Activated naive CD4-positive, alpha-beta T cell treated with anti-CD3 and anti-CD28 coated beads, Interleukin-2, amount 10 ng/mL, durations not matched to agents 7 days and 5 days (primary cell): ENCODE results near the gene IRAK1.
A peak's percentile ranks its signal among the peaks of the same experiment; 100 is the strongest.
"Not testable (repeated sequence)": the region's sequence is repeated elsewhere in the genome, so short reads cannot be mapped to it uniquely, and the experiment has no call there.

Experiments used
- CTCF ChIA-PET: fragments of 350-600 bp; sonication (Branson Sonifier 250); formaldehyde crosslinking; loops from one replicate; lab custom pipeline; 2021; ENCODE audit warnings: antibody characterized with exemption; lab: Charles Lee
- DNase-seq: peaks from one replicate; pipeline ENCODE4 v3.0.0-alpha.2; 2020
- H3K27ac Mint-ChIP-seq: one replicate; pipeline ENCODE4 v1.8.0; 2021; ENCODE audit warnings: mild to moderate bottlenecking, moderate library complexity, mixed read lengths
- H3K27me3 Mint-ChIP-seq: one replicate; pipeline ENCODE4 v1.8.0; 2021; ENCODE audit warnings: mild to moderate bottlenecking, mixed read lengths
- H3K36me3 Mint-ChIP-seq: one replicate; pipeline ENCODE4 v1.8.0; 2021; ENCODE audit warnings: mixed read lengths
- H3K4me1 Mint-ChIP-seq: one replicate; pipeline ENCODE4 v1.8.0; 2021; ENCODE audit warnings: mixed read lengths
- H3K4me3 Mint-ChIP-seq: one replicate; pipeline ENCODE4 v1.8.0; 2021; ENCODE audit warnings: mild to moderate bottlenecking, moderate library complexity, mixed read lengths
- H3K9me3 Mint-ChIP-seq: one replicate; pipeline ENCODE4 v1.8.0; 2021; ENCODE audit warnings: mixed read lengths

Gene IRAK1

DNA sequence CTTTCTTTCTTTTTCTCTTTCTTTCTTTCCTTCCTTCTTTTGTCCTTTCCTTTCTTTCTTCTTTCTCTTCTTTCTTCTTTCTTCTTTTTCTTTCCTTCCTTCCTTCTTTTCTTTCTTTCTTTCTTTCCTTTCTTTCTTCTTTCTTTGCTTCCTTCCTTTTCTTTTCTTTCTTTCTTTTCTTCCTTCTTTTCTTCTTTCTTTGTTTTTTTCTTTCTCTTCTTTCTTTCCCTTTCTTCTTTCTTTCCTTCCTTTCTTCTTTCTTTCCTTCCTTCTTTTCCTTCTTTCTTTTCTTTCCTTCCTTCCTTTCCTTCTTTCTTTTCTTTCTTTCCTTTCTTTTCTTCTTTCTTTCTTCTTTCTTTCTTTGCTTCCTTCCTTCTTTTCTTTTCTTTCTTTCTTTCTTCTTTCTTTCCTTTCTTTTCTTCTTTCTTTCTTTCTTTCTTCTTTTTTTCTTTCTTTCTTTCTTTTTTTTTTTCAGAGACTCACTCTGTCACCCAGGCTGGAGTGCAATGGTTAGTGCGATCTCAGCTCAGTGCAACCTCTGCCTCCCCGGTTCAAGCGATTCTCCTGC is 28.6 kb downstream of the IRAK1 start:
- Mint-ChIP-seq H3K4me1 (peaks cover 28% of the 10 kb centered on the region), H3K27me3 (no peaks in the 10 kb centered on the region), H3K4me3 (no peak overlapping the region), H3K27ac (peak overlapping the region; percentile 76), H3K36me3 (no peaks in the 10 kb centered on the region), H3K9me3 (no peaks in the 10 kb centered on the region)
- CTCF ChIA-PET, result no interaction called here
- DNase-seq, result no peak

DNA sequence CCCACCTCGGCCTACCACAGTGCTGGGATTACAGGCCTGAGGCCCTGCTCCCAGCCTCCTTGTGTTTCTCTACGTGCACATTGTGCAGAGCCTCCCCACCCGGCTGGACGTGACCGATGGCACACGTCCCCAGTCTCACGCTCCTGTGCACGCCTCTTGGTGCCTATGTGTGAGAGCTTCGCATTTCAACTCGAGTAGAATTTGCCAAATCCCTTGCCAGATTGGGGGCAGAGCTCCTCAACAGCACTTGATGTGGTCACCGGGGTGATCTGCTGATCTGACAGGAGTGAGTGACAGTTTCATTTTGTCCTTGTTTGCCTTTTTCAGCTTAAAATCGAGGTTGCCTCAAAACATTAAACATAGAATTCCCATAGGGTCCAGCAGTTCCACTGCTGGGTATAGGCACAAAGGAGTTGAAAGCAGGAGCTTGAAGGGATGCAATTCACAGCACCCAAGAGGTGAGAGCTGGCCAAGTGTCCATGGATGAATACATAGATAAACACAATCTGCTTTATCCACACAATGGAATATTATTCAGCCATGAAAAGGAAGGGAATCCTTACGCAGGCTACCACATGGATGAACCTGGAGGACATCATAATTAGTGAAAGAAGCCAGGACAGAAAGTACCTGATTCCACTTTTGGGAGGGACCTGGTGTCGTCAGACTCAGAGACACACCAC is 29.6 kb downstream of the IRAK1 start:
- H3K27me3 Mint-ChIP-seq, result no peaks in the 10 kb centered on the region
- DNase-seq, result peak; percentile 52
- CTCF ChIA-PET, result interaction anchor here (1.6 kb wide), 1 partner anchor 24 kb away, joined by 3 read pairs; no protein-coding TSS in a partner anchor
- no peaks in the 10 kb centered on the region for H3K9me3 Mint-ChIP-seq
- H3K4me1 Mint-ChIP-seq, result peaks cover 35% of the 10 kb centered on the region
- no peaks in the 10 kb centered on the region for H3K36me3 Mint-ChIP-seq
- no peak overlapping the region for H3K4me3 Mint-ChIP-seq
- H3K27ac Mint-ChIP-seq, result peak overlapping the region; percentile 86

DNA sequence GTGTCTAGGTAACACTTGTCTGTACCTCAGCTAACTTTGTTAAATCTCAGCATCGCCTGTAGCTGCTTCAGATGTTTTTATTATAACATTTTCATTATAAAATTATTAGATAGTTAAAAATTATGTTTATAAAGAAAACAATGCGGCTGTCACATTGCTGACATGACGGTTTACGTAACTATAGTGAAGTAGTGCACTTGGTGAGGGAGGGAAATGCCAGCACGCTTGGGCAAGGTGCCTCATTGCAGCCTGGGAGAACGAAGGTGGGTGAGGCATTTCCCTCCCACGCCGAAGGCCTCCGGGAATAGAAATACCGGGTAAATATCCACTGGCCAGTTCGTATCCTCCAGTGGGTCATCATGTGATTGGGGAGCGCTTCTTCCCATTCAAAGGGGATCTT is 31.2 kb downstream of the IRAK1 start:
- Mint-ChIP-seq H3K4me3 (no peak overlapping the region), H3K4me1 (peaks cover 51% of the 10 kb centered on the region), H3K36me3 (no peaks in the 10 kb centered on the region), H3K27me3 (no peaks in the 10 kb centered on the region), H3K9me3 (no peaks in the 10 kb centered on the region), H3K27ac (peak overlapping the region; percentile 58)
- CTCF ChIA-PET, result no interaction called here
- no peak for DNase-seq

DNA sequence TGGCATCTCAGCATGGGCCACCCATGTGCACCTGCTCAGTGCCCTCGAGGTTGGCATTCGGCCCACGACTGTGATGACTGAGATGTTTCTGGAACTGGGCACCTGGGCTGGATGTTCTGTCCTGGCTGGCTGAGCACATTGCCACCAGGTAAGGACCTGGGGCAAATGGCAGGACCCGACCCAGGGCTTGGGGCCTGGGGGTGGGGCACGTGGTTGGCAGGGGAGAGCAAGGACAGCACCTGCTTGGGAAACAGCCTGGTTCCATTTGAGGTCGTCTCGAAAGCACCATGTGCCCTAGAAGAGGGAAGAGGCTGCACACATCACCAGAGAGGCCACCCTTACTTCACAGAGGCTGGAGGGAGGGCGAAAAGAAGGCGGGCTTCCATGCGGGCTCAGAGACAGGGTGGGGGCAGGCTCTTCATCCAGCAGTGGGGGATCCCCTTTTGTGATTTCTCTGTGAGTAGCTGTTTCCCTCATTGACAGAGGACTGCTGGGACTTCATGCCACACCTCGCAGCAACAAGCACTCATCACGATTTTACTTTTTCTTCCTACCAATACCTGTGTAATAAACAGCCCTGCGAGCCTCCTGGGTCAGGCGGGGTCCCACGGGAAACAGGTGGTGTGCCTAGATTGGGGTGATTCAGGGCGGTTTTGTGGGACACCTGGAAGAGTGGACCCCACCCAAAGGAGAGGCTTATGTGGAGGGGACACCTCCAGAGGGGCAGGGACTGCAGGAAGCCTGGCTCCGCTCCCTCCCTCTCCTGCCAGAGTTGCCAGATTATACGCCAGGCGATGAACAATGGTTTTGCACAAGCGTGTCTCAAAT is 35.1 kb downstream of the IRAK1 start:
- no peaks in the 10 kb centered on the region for H3K9me3 Mint-ChIP-seq
- peaks cover 72% of the 10 kb centered on the region for H3K4me1 Mint-ChIP-seq
- H3K36me3 Mint-ChIP-seq, result peaks cover 8% of the 10 kb centered on the region
- peak; percentile 59 for DNase-seq
- H3K27ac Mint-ChIP-seq, result peak overlapping the region; percentile 99
- H3K4me3 Mint-ChIP-seq, result peak overlapping the region; percentile 76
- no peaks in the 10 kb centered on the region for H3K27me3 Mint-ChIP-seq
- CTCF ChIA-PET, result interaction anchor here (0.8 kb wide), 1 partner anchor 11 kb away, joined by 3 read pairs; no protein-coding TSS in a partner anchor

DNA sequence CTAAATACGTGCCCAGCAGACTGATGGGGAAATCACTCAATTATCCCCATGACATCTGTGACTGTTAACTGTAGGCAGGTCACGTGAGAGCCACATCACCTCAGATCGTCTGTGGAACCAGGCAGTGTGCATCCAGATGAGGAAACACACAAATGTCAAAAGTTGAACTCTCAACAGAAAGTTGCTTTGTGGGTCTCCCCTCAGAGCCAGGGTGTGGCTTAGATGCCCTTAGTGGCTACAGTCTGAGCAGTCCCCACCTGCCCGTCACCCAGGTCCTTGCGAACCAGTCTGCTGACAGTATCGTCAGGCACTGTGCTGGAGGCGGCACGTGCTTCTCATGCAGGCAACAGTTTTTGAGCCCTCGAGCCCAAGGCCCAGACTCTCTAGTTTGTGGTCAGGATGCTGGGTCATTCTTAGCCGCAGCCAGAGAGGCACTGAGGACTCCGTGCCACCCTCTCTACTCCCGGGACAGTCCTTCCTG is 36.3 kb downstream of the IRAK1 start:
- Mint-ChIP-seq H3K4me3 (peak overlapping the region; percentile 47), H3K4me1 (peaks cover 66% of the 10 kb centered on the region), H3K36me3 (peaks cover 8% of the 10 kb centered on the region), H3K27ac (peak overlapping the region; percentile 99), H3K27me3 (no peaks in the 10 kb centered on the region), H3K9me3 (no peaks in the 10 kb centered on the region)
- no peak for DNase-seq
- CTCF ChIA-PET, result no interaction called here

DNA sequence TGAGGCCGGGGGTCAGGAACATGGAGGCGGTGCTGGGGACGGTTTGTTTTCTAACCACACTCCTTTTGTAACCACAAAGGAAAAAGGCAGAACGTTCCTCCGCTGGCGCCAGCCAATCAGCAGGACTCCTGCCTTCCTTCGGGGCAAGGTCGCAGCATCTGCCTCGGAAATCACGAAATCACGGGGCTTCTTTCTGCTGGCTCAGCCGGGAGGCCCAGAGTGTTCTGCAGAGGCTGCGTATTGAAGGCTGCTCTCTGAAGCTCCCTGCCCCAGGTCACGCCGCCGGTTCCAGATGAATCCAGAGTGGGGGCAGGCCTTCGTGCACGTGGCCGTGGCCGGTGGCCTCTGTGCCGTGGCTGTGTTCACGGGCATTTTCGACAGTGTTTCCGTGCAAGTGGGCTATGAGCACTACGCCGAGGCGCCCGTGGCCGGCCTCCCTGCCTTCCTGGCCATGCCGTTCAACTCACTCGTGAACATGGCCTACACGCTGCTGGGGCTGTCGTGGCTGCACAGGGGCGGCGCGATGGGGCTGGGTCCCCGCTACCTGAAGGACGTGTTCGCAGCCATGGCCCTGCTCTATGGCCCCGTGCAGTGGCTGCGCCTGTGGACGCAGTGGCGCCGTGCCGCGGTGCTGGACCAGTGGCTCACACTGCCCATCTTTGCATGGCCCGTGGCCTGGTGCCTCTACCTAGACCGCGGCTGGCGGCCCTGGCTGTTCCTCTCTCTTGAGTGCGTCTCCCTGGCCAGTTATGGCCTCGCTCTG is 37.8 kb downstream of the IRAK1 start:
- Mint-ChIP-seq H3K36me3 (peaks cover 8% of the 10 kb centered on the region), H3K4me3 (peak overlapping the region; percentile 49), H3K9me3 (no peaks in the 10 kb centered on the region), H3K27me3 (no peaks in the 10 kb centered on the region), H3K27ac (peak overlapping the region; percentile 99), H3K4me1 (peaks cover 61% of the 10 kb centered on the region)
- CTCF ChIA-PET, result interaction anchor here (0.7 to 1.6 kb wide), 2 partner anchors 11 to 37 kb away, joined by 4 read pairs; partner anchors contain the start of gene HCFC1
- DNase-seq, result peak; percentile 80

- no peaks in the 10 kb centered on the region for H3K27me3 Mint-ChIP-seq
- peaks cover 58% of the 10 kb centered on the region for H3K4me1 Mint-ChIP-seq
- no peaks in the 10 kb centered on the region for H3K9me3 Mint-ChIP-seq
- no peak for DNase-seq
- peak overlapping the region; percentile 49 for H3K4me3 Mint-ChIP-seq
- CTCF ChIA-PET, result interaction anchor here (0.7 to 1.6 kb wide), 2 partner anchors 10 to 38 kb away, joined by 4 read pairs; partner anchors contain the start of gene HCFC1
- H3K36me3 Mint-ChIP-seq, result peaks cover 8% of the 10 kb centered on the region
- peak overlapping the region; percentile 99 for H3K27ac Mint-ChIP-seq
Observed at GRCh38 chrX:153981231-153981630, 38.5 kb downstream of the IRAK1 start.

- peak; percentile 53 for DNase-seq
- Mint-ChIP-seq H3K36me3 (peaks cover 10% of the 10 kb centered on the region), H3K27ac (peak overlapping the region; percentile 99), H3K4me3 (peak overlapping the region; percentile 66), H3K4me1 (peaks cover 55% of the 10 kb centered on the region)
- CTCF ChIA-PET, result interaction anchor here (1.6 kb wide), 1 partner anchor 38 kb away, joined by 4 read pairs; no protein-coding TSS in a partner anchor
- not testable (repeated sequence) for H3K27me3 Mint-ChIP-seq, H3K9me3 Mint-ChIP-seq
Observed at GRCh38 chrX:153980394-153980793, 39.3 kb downstream of the IRAK1 start.

GRCh38 chrX:153974726-153975286 is 44.9 kb downstream of the IRAK1 start:
- H3K9me3 Mint-ChIP-seq, result no peaks in the 10 kb centered on the region
- H3K27ac Mint-ChIP-seq, result peak overlapping the region; percentile 99
- DNase-seq, result no peak
- peaks cover 23% of the 10 kb centered on the region for H3K4me1 Mint-ChIP-seq
- no peak overlapping the region for H3K4me3 Mint-ChIP-seq
- no peaks in the 10 kb centered on the region for H3K27me3 Mint-ChIP-seq
- peaks cover 10% of the 10 kb centered on the region for H3K36me3 Mint-ChIP-seq
- CTCF ChIA-PET, result interaction anchor here (1.3 kb wide), 1 partner anchor 9 kb away, joined by 3 read pairs; no protein-coding TSS in a partner anchor

DNA sequence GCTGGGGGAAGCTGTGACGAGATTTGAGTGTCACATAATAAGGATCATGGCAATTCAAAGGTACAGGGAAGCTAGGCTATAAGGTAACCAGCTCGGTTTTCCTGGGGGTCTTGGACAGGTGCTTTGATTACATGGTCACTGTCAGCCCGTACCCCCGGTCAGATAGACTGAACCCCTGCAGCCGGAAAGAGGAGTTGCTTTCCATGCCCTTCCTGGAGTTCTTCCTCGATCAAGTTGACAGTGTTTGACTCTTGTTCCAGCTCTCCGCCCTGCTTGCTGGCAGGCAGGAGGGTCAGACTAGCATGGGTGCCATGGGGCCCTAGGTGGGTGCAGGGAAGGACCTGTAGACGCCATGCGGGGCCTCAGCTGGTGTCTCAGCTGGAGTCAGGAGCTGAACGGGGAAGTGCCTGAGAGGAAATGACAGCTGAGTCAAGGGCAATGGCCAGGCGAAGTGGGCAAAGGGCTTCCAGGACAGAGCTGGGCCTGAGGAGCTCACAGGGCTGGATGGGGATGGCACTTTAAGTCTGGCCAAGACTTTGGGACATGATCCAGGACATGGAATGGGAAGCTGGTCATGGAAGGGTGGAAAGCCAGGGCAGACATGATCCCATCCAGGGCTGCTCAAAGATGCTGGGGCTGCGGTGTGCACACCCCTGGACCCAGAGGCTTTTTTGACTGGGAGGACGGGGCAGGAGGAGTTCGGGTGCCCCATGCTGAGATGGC is 45.5 kb downstream of the IRAK1 start:
- peaks cover 15% of the 10 kb centered on the region for H3K36me3 Mint-ChIP-seq
- H3K9me3 Mint-ChIP-seq, result no peaks in the 10 kb centered on the region
- H3K4me3 Mint-ChIP-seq, result peak overlapping the region; percentile 89
- H3K4me1 Mint-ChIP-seq, result peaks cover 23% of the 10 kb centered on the region
- CTCF ChIA-PET, result interaction anchor here (0.6 to 1.3 kb wide), 2 partner anchors 10 to 49 kb away, joined by 3 read pairs; no protein-coding TSS in a partner anchor
- peak overlapping the region; percentile 99 for H3K27ac Mint-ChIP-seq
- no peak for DNase-seq
- H3K27me3 Mint-ChIP-seq, result no peaks in the 10 kb centered on the region

GRCh38 chrX:153973127-153974002 is 46.3 kb downstream of the IRAK1 start:
- H3K4me3 Mint-ChIP-seq, result peak overlapping the region; percentile 89
- H3K4me1 Mint-ChIP-seq, result peaks cover 23% of the 10 kb centered on the region
- H3K27me3 Mint-ChIP-seq, result no peaks in the 10 kb centered on the region
- no peaks in the 10 kb centered on the region for H3K9me3 Mint-ChIP-seq
- CTCF ChIA-PET, result interaction anchor here (0.6 to 1.3 kb wide), 2 partner anchors 11 to 48 kb away, joined by 3 read pairs; no protein-coding TSS in a partner anchor
- H3K27ac Mint-ChIP-seq, result peak overlapping the region; percentile 99
- H3K36me3 Mint-ChIP-seq, result peaks cover 19% of the 10 kb centered on the region
- DNase-seq, result no peak
